ENCODE results near the gene FOXN3.

- TF ChIP-seq CTCF (conservative IDR thresholded peaks at IDR 0.05 in 1 of 2, IDR thresholded peaks at IDR 0.05 in 1 of 2; ENCODE audit: low read depth in 1 of 2, low read length in 2 of 2) (no peak), EZH2 (IDR thresholded peaks at IDR 0.05; ENCODE audit: low read length, missing control alignments) (no peak)
These were observed 48.8 kb upstream of the FOXN3 start for GRCh38 chr14:89465876-89466275.
